Activated CD8-positive, alpha-beta T cell treated with anti-CD3 and anti-CD28 coated beads for 36 hours (primary cell): Measurements from ENCODE around the gene SLC2A3. TPM values are rescaled to one million over a fixed set of nuclear protein-coding genes. Genes with fewer than 3 reads are reported as not detected.

Source experiments
- ATAC-seq: fragments of 200-7000 bp; cut with Tn5 transposase; one replicate; pipeline ENCODE4 v1.10.0; 2021; ENCODE audit warnings: mild to moderate bottlenecking, moderate library complexity
- CTCF ChIA-PET: fragments of 350-600 bp; sonication (Branson Sonifier 250); formaldehyde crosslinking; loops from one replicate; lab custom pipeline; 2021; ENCODE audit warnings: antibody characterized with exemption; lab: Charles Lee
- POLR2A ChIA-PET: fragments of 350-600 bp; sonication (Branson Sonifier 250); formaldehyde crosslinking; loops from one replicate; lab custom pipeline; 2021; ENCODE audit warnings: antibody characterized with exemption; lab: Charles Lee
- DNase-seq: peaks from one replicate; pipeline ENCODE4 v3.0.0-alpha.2; 2020
- H3K27ac Mint-ChIP-seq: one replicate; pipeline ENCODE4 v1.8.0; 2021; ENCODE audit warnings: mild to moderate bottlenecking, mixed read lengths
- H3K27me3 Mint-ChIP-seq: one replicate; pipeline ENCODE4 v1.8.0; 2021; ENCODE audit warnings: mixed read lengths
- H3K36me3 Mint-ChIP-seq: one replicate; pipeline ENCODE4 v1.8.0; 2021; ENCODE audit warnings: low read depth, mixed read lengths
- H3K4me1 Mint-ChIP-seq: one replicate; pipeline ENCODE4 v1.8.0; 2021; ENCODE audit warnings: low read depth, mixed read lengths
- H3K4me3 Mint-ChIP-seq: one replicate; pipeline ENCODE4 v1.8.0; 2021; ENCODE audit warnings: mild to moderate bottlenecking, moderate library complexity, mixed read lengths
- H3K9me3 Mint-ChIP-seq: one replicate; pipeline ENCODE4 v1.8.0; 2021; ENCODE audit warnings: mixed read lengths
- intact Hi-C: fragments of 100-400 bp; cut with micrococcal nuclease; formaldehyde crosslinking; loops from one replicate; pipeline ENCODE4 v1.10.0; 2022
- total RNA-seq, 2 experiments: library from RNA; stranded (reverse); gene quantifications; one replicate each; pipeline ENCODE4 v1.2.3, GENCODE V29; 2021
- TF ChIP-seq, protein P1 (sequence below): fragments of 200-600 bp; IDR thresholded peaks from one replicate; pipeline ENCODE4 v1.8.0; 2022; ENCODE audit warnings: antibody characterized with exemption, mild to moderate bottlenecking

Gene SLC2A3
- total RNA-seq, 2 experiments from 2014 or later: 488 to 528 TPM

DNA sequence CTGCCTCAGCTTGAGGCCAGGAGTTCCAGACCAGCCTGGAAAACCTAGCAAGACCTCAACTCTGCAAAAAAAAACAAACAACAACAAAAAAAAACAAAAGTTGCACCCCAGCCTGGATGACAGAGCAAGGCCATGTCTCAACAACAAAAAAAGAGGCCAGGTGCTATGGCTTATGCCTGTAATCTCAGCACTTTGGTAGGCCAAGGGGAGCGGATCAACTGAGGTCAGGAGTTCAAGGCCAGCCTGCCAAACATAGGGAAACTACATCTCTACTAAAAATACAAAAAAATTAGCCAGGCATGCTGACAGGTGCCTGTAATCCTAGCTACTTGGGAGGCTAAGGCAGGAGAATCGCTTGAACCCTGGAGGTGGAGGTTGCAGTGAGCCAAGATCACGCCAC is 56.7 kb downstream of the SLC2A3 start:
- ChIA-PET CTCF (interaction anchor here (1.3 kb wide), 1 partner anchor 230 kb away, joined by 3 read pairs; no protein-coding TSS in a partner anchor), POLR2A (no interaction called here)
- Mint-ChIP-seq H3K27me3 (no peaks in the 10 kb centered on the region), H3K4me3 (no peak overlapping the region), H3K4me1 (no peaks in the 10 kb centered on the region), H3K27ac (no peak overlapping the region), H3K36me3 (no peaks in the 10 kb centered on the region), H3K9me3 (no peaks in the 10 kb centered on the region)
- ATAC-seq (no peak), DNase-seq (no peak)
- intact Hi-C loops: no loop called here
- TF ChIP-seq, protein P1, sequence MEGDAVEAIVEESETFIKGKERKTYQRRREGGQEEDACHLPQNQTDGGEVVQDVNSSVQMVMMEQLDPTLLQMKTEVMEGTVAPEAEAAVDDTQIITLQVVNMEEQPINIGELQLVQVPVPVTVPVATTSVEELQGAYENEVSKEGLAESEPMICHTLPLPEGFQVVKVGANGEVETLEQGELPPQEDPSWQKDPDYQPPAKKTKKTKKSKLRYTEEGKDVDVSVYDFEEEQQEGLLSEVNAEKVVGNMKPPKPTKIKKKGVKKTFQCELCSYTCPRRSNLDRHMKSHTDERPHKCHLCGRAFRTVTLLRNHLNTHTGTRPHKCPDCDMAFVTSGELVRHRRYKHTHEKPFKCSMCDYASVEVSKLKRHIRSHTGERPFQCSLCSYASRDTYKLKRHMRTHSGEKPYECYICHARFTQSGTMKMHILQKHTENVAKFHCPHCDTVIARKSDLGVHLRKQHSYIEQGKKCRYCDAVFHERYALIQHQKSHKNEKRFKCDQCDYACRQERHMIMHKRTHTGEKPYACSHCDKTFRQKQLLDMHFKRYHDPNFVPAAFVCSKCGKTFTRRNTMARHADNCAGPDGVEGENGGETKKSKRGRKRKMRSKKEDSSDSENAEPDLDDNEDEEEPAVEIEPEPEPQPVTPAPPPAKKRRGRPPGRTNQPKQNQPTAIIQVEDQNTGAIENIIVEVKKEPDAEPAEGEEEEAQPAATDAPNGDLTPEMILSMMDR: no peak

GRCh38 chr12:7877420-7877819 is 58.6 kb downstream of the SLC2A3 start:
- DNase-seq: no peak
- Mint-ChIP-seq H3K4me1 (no peaks in the 10 kb centered on the region), H3K4me3 (no peak overlapping the region), H3K36me3 (no peaks in the 10 kb centered on the region), H3K27me3 (peaks cover 10% of the 10 kb centered on the region), H3K27ac (no peak overlapping the region), H3K9me3 (no peaks in the 10 kb centered on the region)
- CTCF ChIA-PET: interaction anchor here (1.3 kb wide), 1 partner anchor 71 kb away, joined by 3 read pairs; no protein-coding TSS in a partner anchor
- TF ChIP-seq, protein P1: no peak
- POLR2A ChIA-PET: interaction anchor here (0.7 kb wide), 1 partner anchor 374 kb away, joined by 3 read pairs; no protein-coding TSS in a partner anchor
- intact Hi-C loops: no loop called here
- no peak for ATAC-seq

DNA sequence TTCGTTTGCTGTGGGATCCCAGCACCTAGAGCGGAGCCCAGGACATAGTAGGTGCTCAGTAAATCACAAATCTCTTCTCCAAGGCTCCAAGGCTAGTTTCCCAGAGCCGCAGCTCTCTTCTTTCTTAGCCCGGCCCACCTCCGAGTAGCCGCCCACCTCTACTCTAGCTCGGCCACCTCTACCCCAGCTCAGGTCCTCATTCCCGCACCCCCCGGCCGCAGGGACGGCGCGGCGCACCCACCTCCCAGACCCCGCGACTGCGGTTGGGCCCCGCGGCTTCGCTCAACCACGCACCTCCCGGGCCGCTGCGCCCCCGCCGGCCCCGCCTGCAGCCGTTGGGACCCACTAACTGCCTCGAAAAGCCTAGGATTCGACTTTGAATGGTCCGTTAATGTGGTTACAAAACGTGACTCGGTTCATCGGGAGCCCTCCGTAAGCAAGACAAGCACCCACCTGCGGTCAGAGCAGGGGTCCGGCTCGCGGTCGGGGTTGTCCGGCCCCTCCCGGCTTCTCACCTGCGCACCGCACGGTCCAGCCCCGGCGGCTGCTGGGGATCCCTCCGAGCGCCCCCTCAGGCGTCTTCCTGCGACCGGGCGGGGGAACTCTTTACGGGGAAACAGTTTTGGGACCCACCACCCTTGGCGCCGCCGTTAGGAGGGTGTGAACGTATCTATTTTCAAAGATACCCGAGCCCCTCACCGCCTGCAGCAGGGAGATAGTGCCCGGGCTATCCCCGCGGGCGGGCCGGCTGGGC is 63.2 kb downstream of the SLC2A3 start, which contains the start of gene SLC2A14:
TSS of gene SLC2A14 (minus strand) at position 350 of the 754 bp plus-strand sequence. CDS start 3,035 bp downstream, outside the sequence.
- peaks cover 27% of the 10 kb centered on the region for H3K27me3 Mint-ChIP-seq
- peaks cover 2% of the 10 kb centered on the region for H3K4me1 Mint-ChIP-seq
- H3K4me3 Mint-ChIP-seq: no peak within 1 kb of the TSS
- no peaks in the 10 kb centered on the region for H3K9me3 Mint-ChIP-seq
- no peak within 1 kb of the TSS for H3K27ac Mint-ChIP-seq
- ChIA-PET CTCF (no interaction called here), POLR2A (no interaction called here)
- intact Hi-C loops: no loop called here
- TF ChIP-seq, protein P1: no peak
- H3K36me3 Mint-ChIP-seq: no peaks in the 10 kb centered on the region
- peak; percentile 6 for DNase-seq
- ATAC-seq: no peak

DNA sequence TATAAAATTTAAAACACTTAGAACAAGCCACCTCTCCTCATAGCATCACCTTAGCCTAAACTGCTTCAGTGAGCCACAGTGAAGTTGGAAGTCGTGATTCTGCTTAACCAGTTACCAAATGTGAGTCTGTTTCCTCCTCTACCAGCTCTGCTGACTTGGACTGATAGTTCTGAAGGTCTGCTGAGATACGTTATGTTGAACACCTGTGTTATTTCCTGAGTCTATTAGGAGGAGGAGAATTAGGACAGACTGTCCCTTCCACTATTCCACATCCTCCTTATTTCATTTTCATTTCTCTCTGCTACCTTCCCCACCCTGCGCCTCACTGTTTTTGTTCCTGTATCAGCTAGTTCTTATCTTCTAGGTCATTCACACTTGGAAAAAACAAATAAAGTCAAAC is 65.7 kb downstream of the SLC2A3 start:
- Mint-ChIP-seq H3K27ac (no peak overlapping the region), H3K9me3 (no peaks in the 10 kb centered on the region), H3K36me3 (no peaks in the 10 kb centered on the region), H3K4me3 (no peak overlapping the region), H3K27me3 (peaks cover 27% of the 10 kb centered on the region), H3K4me1 (peaks cover 5% of the 10 kb centered on the region)
- POLR2A ChIA-PET: interaction anchor here (0.6 to 0.9 kb wide), 2 partner anchors 119 to 209 kb away, joined by 3 read pairs; no protein-coding TSS in a partner anchor
- intact Hi-C loops: no loop called here
- TF ChIP-seq, protein P1: no peak
- CTCF ChIA-PET: interaction anchor here (1.7 kb wide), 2 partner anchors 63 to 124 kb away, joined by 3 read pairs; no protein-coding TSS in a partner anchor
- ATAC-seq: no peak
- DNase-seq: no peak

Other genes with a start within 250 kb of the SLC2A3 start
- not detected for gene GDF3, start 240.4 kb downstream of the SLC2A3 start, total RNA-seq
- not detected for gene DPPA3, start 224.8 kb downstream of the SLC2A3 start, total RNA-seq
- not detected for gene CLEC4C, start 188.8 kb downstream of the SLC2A3 start, total RNA-seq
- gene NANOGNB, start 171.0 kb downstream of the SLC2A3 start, total RNA-seq: not detected
- gene NANOG, start 146.8 kb downstream of the SLC2A3 start, total RNA-seq: not detected
- under 1 TPM; 0.22 to 0.29 TPM for gene SLC2A14, start 63.3 kb downstream of the SLC2A3 start, total RNA-seq
- gene FOXJ2, start 96.5 kb upstream of the SLC2A3 start, total RNA-seq: 10 to 100 TPM; 11.1 to 12.8 TPM
- gene C3AR1, start 130.2 kb upstream of the SLC2A3 start, total RNA-seq: 1 to 10 TPM; 1.1 to 1.4 TPM
- gene NECAP1, start 146.1 kb upstream of the SLC2A3 start, total RNA-seq: 10 to 100 TPM; 26.7 to 29.6 TPM
- gene CLEC4A, start 187.4 kb upstream of the SLC2A3 start, total RNA-seq: 1 to 10 TPM in 1 of 2 experiments, under 1 TPM in 1; 0.98 to 2.0 TPM
- not detected for gene ZNF705A, start 220.8 kb upstream of the SLC2A3 start, total RNA-seq